Epithelial cell of prostate (primary cell): ENCODE results near the gene CIART.
A peak's percentile ranks its signal among the peaks of the same experiment; 100 is the strongest.
"Not testable (repeated sequence)": the region's sequence is repeated elsewhere in the genome, so short reads cannot be mapped to it uniquely, and the experiment has no call there.

Experiments used
- DNase-seq: peaks from one replicate; pipeline ENCODE4 v3.0.0-alpha.2; 2011; ENCODE audit warnings: low read depth, low spot score
- H3K27ac ChIP-seq: fragments of 450-650 bp; 2 replicates; pipeline ENCODE4 v1.5.1; 2017; ENCODE audit warnings: mild to moderate bottlenecking

CIART gene

GRCh38 chr1:150299716-150300115 is 17.4 kb downstream of the CIART start:
- DNase-seq: no peak
- no peak overlapping the region for H3K27ac ChIP-seq

DNA sequence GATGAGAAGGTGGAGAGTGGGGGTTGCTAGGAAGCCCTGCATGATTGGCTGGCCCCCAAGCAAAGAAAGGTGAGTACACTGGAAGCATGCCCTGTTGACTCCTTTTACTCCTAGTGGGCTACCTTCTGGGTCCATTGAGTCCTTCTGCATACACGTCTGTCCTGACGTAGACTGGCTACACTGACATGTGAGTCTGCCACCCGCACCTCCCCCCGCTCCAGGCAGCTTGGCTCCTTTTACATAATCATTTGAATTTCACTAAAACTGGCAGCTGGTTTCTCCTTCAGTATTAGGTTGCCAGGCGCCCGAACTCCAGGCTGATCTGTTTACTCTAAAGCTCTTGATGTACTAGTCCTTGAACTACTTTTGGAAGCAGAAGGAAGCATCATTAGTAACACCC is 20.0 kb downstream of the CIART start:
- H3K27ac ChIP-seq: no peak overlapping the region
- DNase-seq: no peak

DNA sequence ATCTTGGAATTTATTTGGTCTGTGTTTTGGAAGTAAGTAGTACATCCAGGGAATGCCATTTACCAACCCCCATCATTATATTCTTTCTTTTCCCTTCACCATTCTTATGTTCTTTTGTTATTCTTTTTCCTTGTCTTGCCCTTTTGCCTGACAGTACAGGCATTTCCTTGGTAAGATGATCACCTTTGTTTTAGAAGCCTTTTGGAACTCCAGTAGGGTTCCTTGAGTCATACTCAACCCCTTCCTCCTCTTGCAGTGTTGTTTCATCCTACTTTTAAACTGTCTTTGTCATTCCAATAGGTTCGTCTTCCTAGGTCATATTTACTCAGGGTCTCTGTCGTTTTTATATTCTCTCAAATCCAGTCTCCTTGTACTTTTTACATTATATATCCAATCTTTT is 20.5 kb downstream of the CIART start:
- H3K27ac ChIP-seq: no peak overlapping the region
- DNase-seq: no peak

- not testable (repeated sequence) for H3K27ac ChIP-seq, DNase-seq
Observed at GRCh38 chr1:150308585-150308984, 26.2 kb downstream of the CIART start.

- H3K27ac ChIP-seq: no peak overlapping the region
- no peak for DNase-seq
Observed at GRCh38 chr1:150309758-150310508, 27.6 kb downstream of the CIART start.

- no peak for DNase-seq
- H3K27ac ChIP-seq: no peak overlapping the region
Observed at GRCh38 chr1:150311762-150312161, 29.4 kb downstream of the CIART start.

- not testable (repeated sequence) for H3K27ac ChIP-seq, DNase-seq
Observed at GRCh38 chr1:150314691-150315090, 32.3 kb downstream of the CIART start.

GRCh38 chr1:150320667-150320978 is 38.3 kb downstream of the CIART start:
- peak overlapping the region; percentile 82 for H3K27ac ChIP-seq
- no peak for DNase-seq

GRCh38 chr1:150321826-150322166 is 39.4 kb downstream of the CIART start:
- no peak for DNase-seq

DNA sequence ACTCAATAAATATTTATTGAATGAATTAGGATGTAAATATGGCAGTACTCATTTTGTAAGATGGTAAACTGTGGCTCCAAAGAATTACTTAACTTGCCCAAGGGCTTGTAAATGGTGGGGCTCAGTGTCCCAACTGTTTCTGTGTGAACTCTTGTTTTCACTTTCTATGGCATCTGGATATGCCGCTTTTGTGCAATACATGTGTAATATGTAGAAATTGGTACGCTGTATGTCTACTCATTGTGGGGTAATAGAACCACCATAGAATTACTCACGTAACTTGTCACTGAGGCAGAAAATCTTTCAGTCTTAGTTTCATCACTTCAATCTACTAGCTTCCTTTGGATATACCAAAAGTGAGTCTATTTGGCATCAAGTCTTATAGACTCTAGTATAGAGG is 40.0 kb downstream of the CIART start:
- peak overlapping the region; percentile 82 for H3K27ac ChIP-seq
- no peak for DNase-seq

More at GRCh38 chr1:150321826-150322166, 39.4 kb downstream of the CIART start:
- peak overlapping the region; percentile 82 for H3K27ac ChIP-seq

DNA sequence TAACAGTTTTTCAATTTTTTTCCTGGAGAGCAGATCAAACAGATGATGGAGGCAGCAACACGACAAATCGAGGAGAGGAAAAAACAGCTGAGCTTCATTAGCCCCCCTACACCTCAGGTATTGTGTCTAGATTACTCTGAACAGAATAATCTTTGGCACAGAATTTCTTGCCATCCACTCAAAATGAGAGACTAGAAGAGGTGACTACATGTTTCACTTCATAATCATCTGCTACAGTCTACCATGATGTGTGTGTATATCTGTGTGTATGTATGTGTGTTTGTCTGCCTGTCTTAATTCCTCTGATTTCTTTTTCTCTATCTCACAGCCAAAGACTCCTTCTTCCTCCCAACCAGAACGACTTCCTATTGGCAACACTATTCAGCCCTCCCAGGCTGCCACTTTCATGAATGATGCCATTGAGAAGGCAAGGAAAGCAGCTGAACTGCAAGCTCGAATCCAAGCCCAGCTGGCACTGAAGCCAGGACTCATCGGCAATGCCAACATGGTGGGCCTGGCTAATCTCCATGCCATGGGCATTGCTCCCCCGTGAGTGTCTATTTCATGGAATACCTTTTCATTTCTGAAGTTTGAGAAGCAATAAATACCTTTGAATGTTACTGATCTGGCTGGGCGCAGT is 50.4 kb downstream of the CIART start:
- H3K27ac ChIP-seq: no peak overlapping the region
- no peak for DNase-seq
